GM19328 (cell line): ENCODE data around the gene CHMP5.

ENCODE experiments used
- ATAC-seq: cut with Tn5 transposase; IDR thresholded peaks from one replicate; pipeline ENCODE4 v1.9.1; 2021; ENCODE audit warnings: mild to moderate bottlenecking, moderate library complexity; ENCODE audit not compliant: unreplicated experiment

The CHMP5 gene

DNA sequence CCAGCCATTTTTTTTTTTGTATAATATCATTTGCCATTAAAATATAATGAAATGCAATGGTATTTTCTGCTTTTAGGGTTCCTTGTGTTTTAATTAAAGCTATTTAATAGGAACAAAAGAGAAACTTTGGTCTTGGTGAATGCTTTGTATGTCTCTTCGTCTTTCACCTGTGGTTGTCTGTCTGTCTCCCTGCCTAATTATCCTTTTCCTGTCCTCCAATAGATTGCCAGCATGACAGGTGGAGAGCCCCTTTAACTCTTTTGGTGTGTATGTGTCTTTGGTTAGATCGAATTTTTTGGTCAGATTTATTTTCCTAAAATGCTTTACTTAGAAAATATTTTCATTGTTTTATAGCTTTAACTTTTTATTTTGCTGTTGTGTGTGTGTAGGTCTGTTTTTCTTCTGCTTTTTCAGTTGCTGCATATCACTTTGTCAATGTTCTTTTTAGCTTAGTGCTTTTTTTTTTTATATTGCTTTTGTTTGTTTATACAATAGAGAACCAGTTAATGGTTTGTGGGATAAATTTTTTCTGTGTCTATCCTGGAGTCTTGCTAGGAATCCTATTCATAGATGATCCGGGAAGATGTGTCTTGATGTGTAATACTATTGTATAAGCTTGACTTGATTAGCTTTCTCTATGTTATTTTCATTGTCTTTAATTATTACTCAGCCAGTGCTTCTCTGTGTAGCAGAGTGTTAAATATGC is 8.6 kb downstream of the CHMP5 start:
- ATAC-seq, result no peak

DNA sequence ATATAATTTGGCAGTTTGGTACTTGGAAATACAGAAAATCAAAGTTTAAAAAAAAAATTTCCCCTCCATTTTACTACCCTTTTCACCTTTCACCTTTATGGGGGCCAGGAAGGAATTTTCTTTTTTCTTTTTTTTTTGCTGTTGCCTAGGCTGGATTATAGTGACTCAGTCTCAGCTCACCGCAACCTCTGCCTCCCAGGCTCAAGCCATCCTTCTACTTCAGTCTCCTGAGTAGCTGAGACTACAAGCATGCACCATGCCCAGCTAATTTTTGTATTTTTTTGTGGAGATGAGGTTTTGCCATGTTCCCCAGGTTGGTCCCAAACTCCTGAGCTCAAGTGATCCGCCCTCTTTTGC is 9.1 kb downstream of the CHMP5 start:
- no peak for ATAC-seq

DNA sequence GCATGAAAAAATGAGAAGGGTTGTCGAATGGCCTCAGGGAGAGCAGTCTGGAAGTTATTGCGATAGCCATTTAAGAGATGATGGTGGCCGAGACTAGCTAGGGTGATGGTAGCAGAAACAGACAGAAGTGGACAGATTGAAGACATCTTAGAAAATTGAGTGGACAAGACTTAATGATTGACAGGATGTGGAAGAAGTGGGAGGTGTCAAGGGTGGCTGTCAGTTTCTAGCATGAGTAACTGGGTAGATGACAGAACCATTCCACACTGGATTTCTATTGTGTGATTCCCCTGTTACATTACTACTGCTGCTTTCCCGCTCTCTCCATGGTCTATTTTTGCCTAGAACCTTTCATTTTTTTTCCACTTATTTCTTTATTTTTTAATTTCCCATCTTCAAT is 12.6 kb downstream of the CHMP5 start:
- ATAC-seq, result no peak

DNA sequence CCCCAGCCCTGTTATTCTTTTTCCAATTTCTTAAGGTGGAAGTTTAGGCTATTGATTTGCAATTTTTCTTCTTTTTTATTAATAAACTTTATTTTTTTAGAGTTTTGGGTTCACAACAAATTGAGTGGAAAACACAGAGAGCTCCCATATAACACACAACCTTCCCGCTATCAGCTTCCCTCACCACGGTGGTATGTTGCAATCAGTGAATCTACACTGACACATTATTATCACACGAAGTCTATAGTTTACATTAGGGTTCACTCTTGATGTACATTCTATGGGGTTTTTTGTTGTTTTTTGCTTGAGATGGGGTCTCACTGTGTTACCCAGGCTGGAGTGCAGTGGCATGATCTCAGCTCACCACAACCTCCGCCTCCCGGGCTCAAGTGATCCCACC is 20.7 kb downstream of the CHMP5 start:
- no peak for ATAC-seq

DNA sequence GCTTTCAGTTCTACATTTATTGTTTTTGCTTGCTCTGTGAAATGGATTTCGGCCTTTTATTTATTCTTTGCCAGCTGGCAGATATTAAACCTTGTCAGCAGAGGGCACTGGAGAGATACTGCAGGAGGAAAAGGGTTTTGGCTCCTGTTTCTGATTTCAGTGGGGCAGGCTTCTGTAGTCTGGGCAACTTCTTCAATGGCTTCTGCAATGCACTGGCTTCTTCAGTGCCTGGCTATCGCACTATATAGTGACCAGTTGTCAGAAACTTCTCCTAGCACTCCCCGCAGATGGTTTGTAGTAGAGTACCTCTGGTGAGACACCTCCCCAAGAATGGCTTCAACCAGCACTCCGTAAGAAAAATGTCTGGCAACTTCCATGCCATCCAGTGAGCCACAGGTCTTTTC is 22.2 kb downstream of the CHMP5 start:
- ATAC-seq, result no peak

DNA sequence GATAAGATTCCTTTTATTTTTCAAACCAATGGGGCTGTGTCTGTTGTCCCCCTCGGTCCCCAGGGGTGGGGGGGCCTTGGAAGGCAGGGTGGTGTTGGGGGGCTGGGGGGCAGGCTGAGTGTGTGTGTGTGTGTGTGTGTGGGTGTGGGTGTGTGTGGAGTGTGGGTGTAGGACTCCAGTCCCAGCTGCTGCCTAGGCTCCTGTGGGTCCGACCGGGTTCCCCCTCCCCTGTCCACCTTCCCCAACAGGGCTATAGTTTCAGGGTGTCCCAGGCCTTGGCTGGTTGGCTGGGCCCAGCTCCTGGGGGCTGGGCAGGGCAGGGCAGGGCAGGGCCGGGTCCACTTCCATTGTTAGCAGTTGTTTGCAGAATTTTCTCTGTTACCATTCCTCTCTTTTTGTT is 23.4 kb downstream of the CHMP5 start:
- no peak for ATAC-seq

DNA sequence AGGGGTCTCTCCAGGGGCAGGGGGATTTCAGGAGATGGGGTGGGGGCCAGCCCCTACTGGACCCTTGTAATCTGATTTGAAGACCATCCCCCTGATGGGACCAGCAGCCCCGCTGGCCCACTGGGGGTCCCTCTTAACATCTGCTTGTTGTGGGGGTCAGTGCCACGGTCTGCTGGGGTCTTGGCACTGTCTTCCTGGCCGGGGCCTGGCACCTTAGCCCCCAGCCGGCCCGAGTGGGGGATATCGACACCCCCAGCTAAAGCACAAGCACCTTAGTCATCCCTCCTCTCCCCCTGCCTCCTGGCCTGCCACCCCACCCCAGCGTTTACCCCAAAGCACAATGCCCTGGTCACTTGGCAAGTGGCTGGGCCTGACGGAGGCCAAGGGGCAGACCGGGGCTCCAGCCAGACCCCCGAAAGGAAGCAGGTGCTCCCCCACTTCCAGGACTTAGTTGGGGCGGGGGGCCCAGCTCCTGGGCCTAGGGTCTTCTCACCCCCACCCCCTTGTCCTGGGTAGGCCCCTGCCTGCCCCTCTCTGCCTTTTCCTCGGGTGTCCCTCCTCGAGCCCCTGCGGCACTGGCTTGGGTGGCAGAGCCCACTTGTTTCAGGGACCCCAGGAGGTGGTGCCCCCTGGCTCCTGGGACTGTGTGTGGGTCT is 24.1 kb downstream of the CHMP5 start:
- ATAC-seq, result no peak

DNA sequence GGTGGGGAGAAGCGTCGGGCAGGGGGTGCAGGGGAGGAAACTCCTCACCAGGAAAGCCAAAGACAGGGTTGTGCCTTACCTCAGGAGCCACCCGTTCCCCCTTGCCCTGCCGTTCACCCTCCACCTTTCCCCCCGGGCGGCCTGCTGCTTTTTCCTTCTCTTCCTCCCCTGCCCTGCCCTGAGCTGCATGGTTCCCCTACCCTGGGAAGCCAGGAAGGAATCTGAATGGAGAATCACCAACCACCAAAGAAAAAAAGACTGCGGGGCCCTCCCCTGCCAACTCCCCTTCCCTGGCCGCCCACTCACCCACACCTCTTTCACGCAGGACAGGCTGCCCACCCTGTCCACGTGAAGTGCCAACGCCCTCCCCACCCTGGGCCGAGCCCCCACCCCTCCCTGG is 24.6 kb downstream of the CHMP5 start:
- ATAC-seq, result no peak

DNA sequence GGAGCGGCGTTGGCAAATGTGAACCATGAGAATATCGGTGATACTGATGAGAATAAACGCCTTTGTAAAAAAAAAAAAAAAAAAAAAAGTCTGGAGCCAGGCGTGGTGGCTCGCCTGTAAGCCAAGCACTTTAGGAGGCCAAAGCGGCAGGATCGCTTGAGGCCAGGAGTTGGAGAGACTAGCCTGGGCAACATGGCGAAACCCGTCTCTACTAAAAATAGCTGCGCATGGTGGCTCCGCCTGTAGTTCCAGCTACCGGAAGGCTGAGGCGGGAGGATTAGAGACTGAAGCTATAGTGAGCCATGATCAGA is 25.0 kb downstream of the CHMP5 start:
- ATAC-seq, result no peak

DNA sequence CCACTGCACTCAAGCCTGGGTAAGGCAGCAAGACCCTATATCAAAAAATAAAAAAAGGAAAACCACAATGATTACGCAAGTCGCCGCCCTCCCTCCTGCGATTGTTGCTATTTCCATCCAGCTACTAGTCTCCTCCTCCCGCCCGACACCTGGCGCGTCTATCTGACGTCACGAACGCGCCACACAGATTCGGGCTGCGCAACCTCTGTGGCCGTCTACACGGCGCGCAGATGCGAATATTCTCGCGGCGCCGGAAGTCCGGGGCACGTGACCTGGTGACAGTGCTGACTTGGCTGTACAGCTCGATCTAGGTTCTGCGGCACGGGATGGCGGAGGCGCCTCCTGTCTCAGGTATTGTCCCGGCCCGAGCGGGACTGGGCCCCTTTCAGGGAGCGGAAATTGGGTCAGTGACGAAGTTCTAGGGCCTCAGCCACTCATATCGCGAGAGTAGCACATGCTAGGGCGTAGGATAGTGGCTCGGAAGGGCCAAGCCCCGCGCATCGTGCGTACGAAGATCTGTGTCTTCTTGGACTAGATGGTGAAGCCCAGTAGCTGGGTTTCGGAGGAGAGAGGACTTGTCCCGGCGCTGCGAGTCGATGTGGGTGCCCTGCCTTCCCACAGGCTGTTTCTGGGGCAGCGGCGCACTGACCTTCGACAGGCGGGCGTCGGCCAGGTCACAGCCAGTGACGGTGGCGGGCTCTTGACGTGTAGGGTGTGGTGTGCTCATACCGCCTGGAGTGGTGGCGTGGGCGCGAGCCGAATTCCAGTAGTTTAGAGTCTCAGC is 25.6 kb downstream of the CHMP5 start, which contains the start of gene NFX1:
Gene NFX1 (plus strand): TSS at position 270 of the 784 bp plus-strand sequence. CDS start 57 bp downstream, at position 327.
- peak; percentile 89 for ATAC-seq

DNA sequence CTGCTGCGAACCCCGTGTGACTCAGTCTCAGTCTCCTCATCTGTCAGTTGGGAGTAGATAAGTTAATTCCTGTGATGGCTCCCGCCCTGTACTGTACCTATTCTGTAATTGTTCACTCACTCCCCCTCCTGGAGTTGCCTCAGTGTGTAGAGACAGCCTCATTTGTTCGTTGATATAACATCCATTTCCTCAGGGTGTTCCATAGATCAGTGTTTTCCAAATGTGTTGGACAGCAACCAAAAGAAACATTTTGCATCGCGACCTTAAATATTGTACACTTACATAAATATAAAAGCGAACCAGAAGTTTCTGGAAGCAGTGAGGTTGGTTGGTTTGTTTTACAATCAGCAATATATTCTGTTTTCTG is 26.2 kb downstream of the CHMP5 start:
- ATAC-seq, result peak; percentile 3

DNA sequence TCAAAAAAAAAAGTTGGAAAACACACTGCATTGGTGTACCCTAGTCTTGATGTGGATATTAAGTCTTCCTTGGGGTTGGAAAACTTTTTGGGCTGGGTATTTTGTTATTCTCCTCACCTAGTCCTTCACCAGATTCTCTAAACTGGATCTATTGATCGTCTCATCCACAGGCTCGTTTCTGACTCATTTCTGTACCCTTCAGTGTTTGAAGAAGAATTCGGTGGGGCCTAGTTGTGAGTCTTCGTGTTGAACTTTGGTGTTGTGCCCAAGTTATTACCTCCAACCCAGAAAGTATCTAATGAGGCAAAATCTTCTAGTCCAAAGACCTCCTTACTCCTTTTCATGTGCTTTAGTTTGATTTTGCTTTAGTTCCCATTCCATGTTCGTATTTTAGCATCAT is 27.1 kb downstream of the CHMP5 start:
- no peak for ATAC-seq

DNA sequence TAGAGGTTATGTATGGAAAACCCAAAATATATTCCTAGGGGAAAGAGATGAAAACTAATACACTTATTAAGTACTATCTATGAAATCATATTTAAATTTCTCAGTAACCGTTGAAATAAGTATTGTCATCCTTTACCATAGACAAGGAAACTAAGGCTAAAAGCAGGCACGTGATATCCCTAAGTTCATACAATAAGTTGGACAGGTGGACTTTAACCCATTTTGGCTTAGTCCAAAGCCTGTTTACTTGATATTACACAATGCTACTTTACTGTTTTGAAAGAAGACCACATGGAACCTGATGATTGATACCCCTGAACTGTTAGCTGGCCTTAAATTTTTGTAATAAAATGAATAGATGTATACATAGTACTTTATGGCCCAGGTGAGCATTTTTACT is 28.9 kb downstream of the CHMP5 start:
- no peak for ATAC-seq

DNA sequence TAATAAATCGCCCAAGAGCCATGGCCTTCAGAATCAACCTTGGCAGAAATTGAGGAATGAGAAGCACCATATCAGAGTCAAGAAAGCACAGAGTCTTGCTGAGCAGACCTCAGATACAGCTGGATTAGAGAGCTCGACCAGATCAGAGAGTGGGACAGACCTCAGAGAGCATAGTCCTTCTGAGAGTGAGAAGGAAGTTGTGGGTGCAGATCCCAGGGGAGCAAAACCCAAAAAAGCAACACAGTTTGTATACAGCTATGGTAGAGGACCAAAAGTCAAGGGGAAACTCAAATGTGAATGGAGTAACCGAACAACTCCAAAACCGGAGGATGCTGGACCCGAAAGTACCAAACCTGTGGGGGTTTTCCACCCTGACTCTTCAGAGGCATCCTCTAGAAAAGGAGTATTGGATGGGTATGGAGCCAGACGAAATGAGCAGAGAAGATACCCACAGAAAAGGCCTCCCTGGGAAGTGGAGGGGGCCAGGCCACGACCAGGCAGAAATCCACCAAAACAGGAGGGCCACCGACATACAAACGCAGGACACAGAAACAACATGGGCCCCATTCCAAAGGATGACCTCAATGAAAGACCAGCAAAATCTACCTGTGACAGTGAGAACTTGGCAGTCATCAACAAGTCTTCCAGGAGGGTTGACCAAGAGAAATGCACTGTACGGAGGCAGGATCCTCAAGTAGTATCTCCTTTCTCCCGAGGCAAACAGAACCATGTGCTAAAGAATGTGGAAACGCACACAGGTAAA is 30.0 kb downstream of the CHMP5 start:
- no peak for ATAC-seq

DNA sequence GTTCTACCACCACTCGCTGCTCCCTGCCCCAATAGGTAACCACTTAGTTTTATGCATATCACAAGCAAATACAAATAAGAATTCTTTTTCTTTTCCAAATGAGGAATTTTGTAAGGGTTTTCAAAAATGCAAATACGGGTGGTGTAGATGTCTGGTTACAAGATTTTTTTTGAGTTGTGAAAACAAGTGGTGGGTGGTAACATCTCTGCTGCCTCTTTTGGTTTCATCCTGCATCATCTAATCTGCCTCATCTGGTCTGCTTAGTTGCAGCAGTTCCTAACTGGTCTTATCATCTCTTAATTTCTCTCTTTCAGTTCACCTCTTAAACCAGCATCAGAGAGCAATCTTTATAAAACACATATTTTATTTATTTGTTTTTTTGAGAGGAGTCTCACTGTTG is 30.7 kb downstream of the CHMP5 start:
- peak; percentile 33 for ATAC-seq

DNA sequence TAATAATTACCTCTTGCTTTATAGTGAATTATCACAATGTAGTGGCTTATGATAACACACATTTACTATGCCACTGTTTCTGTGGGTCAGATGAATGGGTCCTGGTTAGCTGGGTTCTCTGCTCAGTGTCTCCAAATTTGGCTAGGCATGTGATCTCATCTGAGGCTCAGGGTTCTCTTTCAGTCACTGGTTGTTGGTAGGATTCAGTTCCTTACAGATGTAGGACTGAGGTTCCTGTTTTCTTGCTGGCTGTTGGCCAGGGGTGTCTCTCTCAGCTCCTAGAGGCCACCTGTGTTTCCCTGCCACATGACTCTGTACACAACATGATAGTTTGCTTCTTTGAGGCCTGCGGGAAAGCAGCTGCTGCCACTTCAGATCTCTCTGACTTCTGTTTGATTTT is 32.6 kb downstream of the CHMP5 start:
- peak; percentile 84 for ATAC-seq

DNA sequence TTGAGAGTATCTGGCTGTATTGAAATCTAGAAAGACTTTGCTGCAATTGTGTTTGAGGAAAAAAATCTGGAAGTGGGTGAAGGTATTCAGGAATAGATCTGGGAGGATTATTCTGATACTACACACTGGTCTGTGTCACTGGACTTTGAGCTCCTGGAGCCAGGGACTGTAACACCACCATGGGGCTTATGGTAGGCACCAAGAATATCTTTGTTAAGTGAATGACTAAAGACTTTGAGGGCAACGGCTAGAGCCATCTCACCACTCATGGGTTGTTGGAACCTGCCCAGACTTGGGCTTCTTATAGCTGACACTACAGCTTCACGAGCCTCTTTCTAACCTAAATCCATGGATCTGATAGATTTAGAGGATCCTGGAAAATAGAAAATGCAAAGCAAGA is 35.7 kb downstream of the CHMP5 start:
- ATAC-seq, result no peak

DNA sequence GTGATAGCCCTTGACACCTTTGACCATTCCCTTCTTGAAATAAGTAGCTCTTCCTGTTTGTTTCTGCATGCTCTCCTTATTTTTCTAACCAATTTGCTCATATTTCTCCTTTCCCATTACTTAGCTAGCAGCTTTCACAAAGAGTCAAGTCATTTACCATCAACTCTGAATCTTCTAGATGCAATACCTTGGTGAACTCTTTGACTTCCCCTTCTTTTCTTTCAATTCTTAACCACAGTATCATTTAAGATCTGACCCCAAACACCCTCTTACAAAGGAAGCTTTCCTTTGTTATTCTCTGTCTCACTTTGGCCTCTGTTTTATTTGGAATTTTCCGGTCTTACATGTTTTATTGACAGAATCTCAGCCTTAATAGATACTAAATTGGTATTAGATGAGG is 39.5 kb downstream of the CHMP5 start:
- no peak for ATAC-seq

DNA sequence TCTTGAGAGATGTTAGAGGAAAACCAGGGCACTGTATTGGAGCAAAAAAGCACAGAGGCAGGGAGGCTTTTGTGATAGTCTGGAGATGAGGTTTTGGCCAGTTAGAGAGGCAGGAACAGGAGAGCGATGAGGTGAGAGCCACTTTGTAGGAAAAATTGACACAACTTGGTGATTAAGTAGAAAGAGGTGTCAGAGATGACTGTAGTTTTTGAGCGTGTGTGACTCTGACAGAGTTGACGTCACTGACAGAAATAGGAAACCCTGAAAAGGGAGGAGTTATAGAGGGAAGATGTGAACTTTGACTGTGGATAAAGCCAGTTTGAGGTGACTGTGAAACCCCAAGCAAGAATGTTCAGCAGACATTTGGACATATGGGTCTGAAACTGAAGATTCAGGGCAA is 41.2 kb downstream of the CHMP5 start:
- ATAC-seq, result no peak

DNA sequence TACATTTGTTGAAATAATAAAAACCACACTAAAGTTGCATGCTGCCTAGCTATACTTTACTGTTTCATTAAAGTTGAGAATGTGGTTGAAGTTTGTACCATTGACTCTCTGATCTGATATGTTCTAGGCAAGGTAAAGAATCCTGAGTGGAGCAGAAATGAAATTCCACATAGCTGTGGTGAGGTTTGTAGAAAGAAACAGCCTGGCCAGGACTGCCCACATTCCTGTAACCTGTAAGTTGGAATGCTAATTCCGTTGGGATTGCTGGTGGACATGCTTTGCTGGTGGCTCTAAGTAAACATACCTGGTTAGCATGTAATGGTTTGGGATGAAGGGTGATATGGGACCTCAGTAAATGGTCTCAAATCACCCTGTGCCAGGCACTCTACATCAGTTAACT is 42.2 kb downstream of the CHMP5 start:
- no peak for ATAC-seq

DNA sequence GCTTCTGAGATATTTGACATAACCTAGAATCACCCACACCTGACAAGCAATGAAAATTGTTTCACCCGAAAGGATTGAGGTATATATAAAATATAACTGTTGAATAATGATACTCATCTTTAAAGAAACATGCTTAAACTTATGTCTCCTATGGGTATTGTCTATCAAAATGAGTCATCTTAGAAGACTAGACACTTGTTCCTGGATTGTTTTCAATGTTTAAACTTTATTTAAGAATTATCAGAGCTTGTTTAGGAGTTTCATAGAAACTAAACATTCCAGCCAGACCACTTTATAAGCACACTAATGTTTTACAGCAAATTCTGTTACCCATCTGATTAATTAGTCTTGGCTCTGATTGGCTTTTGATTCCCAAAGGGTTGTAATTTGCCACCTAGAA is 45.1 kb downstream of the CHMP5 start:
- ATAC-seq, result no peak

DNA sequence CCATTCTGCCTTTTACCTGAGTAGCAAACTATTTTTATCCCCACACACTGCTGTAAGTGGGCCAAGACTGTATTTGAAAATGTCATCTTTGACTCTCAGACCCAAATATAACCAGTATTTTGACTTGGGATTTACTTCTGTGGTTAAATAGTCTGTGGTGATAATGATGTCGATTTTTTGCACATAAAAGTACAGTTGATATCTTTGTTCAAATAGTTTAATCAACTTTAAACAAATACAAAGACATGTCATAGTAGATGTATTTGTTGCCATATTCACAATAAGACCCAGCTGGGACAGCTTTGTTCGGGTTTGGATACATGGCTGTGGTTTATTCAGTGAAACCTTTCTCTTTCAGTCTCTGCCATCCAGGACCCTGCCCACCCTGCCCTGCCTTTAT is 45.9 kb downstream of the CHMP5 start:
- ATAC-seq, result no peak
